ENCODE results near the gene NCOA7. TPM values are rescaled to one million over a fixed set of nuclear protein-coding genes. Genes with fewer than 3 reads are reported as not detected.

The NCOA7 gene
- total and polyA plus RNA-seq, 12 donors, result 24.5 to 180 (median 70.8) TPM

DNA sequence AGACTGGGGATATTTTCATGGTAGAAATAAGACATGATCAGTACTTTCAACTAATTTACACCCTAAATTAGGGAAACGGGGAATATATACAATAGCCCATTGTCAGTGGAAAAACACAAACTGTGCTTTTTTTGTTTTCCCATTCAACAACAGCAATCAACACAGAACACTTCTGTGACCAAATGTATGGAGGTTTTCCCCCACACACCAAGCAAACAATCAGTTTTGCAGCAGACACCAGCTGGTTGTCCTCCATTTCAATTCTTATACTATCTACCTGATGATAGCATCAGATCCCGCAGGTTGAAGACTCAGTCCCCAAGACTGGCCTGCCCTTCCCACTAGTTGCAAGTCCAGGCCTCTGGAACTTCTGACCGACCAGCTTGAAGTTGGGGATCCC lies 170.4 kb downstream of the NCOA7 start:
- TF ChIP-seq POLR2A (IDR thresholded peaks at IDR 0.05), result no peak
- TF ChIP-seq, protein P1, sequence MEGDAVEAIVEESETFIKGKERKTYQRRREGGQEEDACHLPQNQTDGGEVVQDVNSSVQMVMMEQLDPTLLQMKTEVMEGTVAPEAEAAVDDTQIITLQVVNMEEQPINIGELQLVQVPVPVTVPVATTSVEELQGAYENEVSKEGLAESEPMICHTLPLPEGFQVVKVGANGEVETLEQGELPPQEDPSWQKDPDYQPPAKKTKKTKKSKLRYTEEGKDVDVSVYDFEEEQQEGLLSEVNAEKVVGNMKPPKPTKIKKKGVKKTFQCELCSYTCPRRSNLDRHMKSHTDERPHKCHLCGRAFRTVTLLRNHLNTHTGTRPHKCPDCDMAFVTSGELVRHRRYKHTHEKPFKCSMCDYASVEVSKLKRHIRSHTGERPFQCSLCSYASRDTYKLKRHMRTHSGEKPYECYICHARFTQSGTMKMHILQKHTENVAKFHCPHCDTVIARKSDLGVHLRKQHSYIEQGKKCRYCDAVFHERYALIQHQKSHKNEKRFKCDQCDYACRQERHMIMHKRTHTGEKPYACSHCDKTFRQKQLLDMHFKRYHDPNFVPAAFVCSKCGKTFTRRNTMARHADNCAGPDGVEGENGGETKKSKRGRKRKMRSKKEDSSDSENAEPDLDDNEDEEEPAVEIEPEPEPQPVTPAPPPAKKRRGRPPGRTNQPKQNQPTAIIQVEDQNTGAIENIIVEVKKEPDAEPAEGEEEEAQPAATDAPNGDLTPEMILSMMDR (IDR thresholded peaks at IDR 0.05), result no peak
- Histone ChIP-seq H3K36me3 (replicated peaks in 1 of 2) (no peaks in the 10 kb centered on the region), H3K27ac (no peak overlapping the region), H3K27me3 (no peaks in the 10 kb centered on the region), H3K9me3 (replicated peaks in 1 of 3) (no peaks in the 10 kb centered on the region), H3K4me1 (replicated peaks in 1 of 2) (peaks cover 16 to 33% of the 10 kb centered on the region in 2 donors), H3K4me3 (no peak overlapping the region)
- WGBS, 4 donors, result 89 to 95% (median 94%) methylated on average over 3 of the region's 3 CpGs
- no peak for DNase-seq
- intact Hi-C loops (cut with DNase I), result loop anchor here in 1 of 2 donors (5.0 kb wide), 1 partner anchor 54 kb away; no protein-coding TSS in a partner anchor

DNA sequence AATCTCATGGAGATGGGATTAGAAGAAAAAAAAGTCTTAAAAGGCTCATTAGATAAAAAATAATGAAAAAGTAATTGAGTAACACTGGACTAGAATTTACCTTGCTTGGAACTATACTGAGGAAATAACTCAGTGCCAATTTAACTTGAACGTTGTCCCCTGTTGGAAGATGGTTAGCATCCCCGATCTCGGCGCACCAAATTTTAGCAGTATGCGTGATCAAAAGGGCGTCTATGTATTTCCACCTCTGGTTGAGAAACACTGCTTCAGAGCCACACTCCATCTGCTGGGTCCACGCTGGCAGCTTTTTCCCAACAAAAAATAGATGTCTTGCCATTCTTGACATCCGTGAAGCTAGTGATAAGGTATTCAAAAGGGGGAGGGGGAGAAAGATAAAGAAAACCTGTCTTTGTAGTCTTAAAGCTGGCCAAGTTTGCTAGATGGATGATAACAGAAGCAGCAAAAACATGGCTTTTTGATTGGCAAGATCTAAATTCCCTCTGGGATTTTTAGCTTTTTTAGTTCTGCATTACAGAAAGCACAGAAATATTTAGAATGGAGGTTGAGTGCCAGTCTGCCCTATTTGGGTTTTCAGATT lies 172.2 kb downstream of the NCOA7 start:
- Histone ChIP-seq H3K4me3 (no peak overlapping the region), H3K27me3 (no peaks in the 10 kb centered on the region), H3K36me3 (replicated peaks in 1 of 2) (no peaks in the 10 kb centered on the region), H3K27ac (no peak overlapping the region), H3K9me3 (replicated peaks in 1 of 3) (no peaks in the 10 kb centered on the region), H3K4me1 (replicated peaks in 1 of 2) (peaks cover 10 to 31% of the 10 kb centered on the region in 2 donors)
- WGBS, 4 donors, result 82 to 88% (median 85%) methylated on average over 8 of the region's 8 CpGs
- no peak for DNase-seq
- intact Hi-C loops (cut with DNase I), result loop anchor here in 1 of 2 donors (5.0 kb wide), 1 partner anchor 56 kb away; no protein-coding TSS in a partner anchor
- TF ChIP-seq, protein P1 (IDR thresholded peaks at IDR 0.05), result no peak
- TF ChIP-seq POLR2A (IDR thresholded peaks at IDR 0.05), result no peak

DNA sequence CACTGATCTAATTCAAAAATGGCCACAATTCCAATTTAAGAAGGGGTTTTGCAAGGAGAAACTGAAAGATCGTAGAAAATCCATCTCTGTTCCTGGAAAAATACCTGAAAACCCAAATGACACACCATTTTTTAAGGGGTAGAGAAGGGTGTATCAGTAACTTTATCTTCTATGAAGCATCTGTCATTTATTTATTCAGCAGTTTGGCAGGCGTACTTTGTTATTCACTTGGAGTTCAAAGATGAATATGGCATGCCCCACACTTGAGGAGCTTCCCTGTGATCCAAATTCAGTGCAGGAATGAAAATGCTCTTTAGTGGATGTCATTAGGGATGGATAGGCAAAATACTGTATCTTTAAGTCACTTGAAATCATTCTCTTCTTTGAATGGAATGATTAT lies 173.1 kb downstream of the NCOA7 start:
- Histone ChIP-seq H3K27me3 (no peaks in the 10 kb centered on the region), H3K4me3 (no peak overlapping the region), H3K4me1 (replicated peaks in 1 of 2) (peaks cover 5 to 23% of the 10 kb centered on the region in 2 donors), H3K36me3 (replicated peaks in 1 of 2) (no peaks in the 10 kb centered on the region), H3K27ac (no peak overlapping the region), H3K9me3 (replicated peaks in 1 of 3) (no peaks in the 10 kb centered on the region)
- no peak for DNase-seq
- 77 to 90% (median 81%) methylated on average over 2 of the region's 2 CpGs for WGBS, 4 donors
- intact Hi-C loops (cut with DNase I), result loop anchor here in 1 of 2 donors (5.0 kb wide), 1 partner anchor 57 kb away; no protein-coding TSS in a partner anchor
- TF ChIP-seq, protein P1 (IDR thresholded peaks at IDR 0.05), result no peak
- TF ChIP-seq POLR2A (IDR thresholded peaks at IDR 0.05), result no peak

DNA sequence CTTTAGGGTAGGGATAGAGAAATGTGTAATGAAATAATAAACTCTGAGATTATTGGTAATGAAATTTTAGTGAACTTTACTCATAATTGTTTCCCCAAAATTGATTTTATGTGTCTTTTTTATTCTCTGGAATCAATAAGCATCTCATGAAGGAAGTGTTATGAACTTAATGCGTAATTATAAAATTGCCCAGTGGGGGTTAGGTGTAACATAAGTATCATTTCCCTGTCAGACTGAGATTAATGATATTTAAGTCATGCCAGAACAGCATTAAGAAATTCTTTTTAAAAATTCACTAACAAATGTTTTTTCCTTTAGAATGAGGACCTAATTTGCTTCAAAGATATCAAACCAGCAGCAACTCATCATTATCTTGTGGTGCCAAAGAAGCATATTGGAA lies 175.8 kb downstream of the NCOA7 start:
- WGBS, 4 donors, result 92 to 100% (median 97%) methylated on average over 1 of the region's 1 CpG
- TF ChIP-seq POLR2A (IDR thresholded peaks at IDR 0.05), result no peak
- TF ChIP-seq, protein P1 (IDR thresholded peaks at IDR 0.05), result no peak
- Histone ChIP-seq H3K4me3 (no peak overlapping the region), H3K27me3 (no peaks in the 10 kb centered on the region), H3K9me3 (replicated peaks in 1 of 3) (no peaks in the 10 kb centered on the region), H3K4me1 (replicated peaks in 1 of 2) (peaks cover 0 to 13% of the 10 kb centered on the region in 2 donors), H3K36me3 (replicated peaks in 1 of 2) (no peaks in the 10 kb centered on the region), H3K27ac (peak overlapping the region in 1 of 5 donors; percentile 5)
- intact Hi-C loops (cut with DNase I), result no loop called here
- DNase-seq, result no peak

Data from adrenal gland (tissue), 12 donors.